Measurements from ENCODE around the gene KCTD11.

DNA sequence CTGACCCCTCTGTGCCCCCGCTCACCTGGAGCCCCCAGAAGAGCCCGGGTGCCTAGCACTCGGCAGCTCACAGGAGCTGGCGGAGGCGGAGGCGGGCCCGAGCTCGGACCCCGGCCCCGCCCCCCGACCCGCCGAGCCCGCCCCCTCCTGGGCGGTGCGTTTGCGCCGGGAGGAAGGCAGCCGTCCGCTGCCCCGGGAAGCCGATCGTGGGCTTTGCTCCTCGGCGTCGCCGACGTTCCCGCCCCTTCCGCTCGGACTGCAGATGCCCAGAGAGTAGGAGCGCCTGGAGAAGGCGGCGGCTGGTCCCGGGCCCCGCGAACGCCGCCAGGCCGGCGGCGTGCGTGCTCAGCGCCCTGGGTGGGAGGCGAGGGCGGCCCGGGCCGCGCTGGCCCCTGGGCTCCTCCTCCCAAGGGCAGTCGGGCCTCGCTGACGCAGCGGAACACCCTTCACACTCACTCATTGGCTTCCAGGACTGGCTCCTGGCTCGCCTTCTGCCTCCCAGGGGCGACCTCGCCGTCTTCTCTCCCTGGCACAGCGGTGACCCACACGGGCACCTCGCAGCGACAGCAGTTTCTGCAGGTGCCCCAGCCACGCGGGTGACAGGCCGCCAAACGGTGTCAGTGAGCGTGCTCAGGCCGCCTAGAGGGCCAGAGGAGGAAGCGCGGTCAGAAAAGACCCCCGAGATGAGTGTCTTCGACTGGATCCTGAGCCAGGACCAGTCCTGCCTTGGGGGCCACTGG is 42.7 kb downstream of the KCTD11 start, which contains the start of gene PLSCR3:
- TF ChIP-seq, protein P1, sequence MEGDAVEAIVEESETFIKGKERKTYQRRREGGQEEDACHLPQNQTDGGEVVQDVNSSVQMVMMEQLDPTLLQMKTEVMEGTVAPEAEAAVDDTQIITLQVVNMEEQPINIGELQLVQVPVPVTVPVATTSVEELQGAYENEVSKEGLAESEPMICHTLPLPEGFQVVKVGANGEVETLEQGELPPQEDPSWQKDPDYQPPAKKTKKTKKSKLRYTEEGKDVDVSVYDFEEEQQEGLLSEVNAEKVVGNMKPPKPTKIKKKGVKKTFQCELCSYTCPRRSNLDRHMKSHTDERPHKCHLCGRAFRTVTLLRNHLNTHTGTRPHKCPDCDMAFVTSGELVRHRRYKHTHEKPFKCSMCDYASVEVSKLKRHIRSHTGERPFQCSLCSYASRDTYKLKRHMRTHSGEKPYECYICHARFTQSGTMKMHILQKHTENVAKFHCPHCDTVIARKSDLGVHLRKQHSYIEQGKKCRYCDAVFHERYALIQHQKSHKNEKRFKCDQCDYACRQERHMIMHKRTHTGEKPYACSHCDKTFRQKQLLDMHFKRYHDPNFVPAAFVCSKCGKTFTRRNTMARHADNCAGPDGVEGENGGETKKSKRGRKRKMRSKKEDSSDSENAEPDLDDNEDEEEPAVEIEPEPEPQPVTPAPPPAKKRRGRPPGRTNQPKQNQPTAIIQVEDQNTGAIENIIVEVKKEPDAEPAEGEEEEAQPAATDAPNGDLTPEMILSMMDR (IDR thresholded peaks at IDR 0.05), result peak; percentile 17 to 36 (median 30)
- peak; percentile 90 for TF ChIP-seq POLR2A (IDR thresholded peaks at IDR 0.05)
